GM12801 (cell line): ENCODE measurements around the gene OAS2.

Experiments
- TF ChIP-seq, protein P1 (sequence below): IDR thresholded peaks from one replicate; pipeline ENCODE4 v1.5.1; 2011; ENCODE audit warnings: control low read depth; ENCODE audit not compliant: insufficient read length; ENCODE audit errors: extremely low read depth

The OAS2 gene, protein sequence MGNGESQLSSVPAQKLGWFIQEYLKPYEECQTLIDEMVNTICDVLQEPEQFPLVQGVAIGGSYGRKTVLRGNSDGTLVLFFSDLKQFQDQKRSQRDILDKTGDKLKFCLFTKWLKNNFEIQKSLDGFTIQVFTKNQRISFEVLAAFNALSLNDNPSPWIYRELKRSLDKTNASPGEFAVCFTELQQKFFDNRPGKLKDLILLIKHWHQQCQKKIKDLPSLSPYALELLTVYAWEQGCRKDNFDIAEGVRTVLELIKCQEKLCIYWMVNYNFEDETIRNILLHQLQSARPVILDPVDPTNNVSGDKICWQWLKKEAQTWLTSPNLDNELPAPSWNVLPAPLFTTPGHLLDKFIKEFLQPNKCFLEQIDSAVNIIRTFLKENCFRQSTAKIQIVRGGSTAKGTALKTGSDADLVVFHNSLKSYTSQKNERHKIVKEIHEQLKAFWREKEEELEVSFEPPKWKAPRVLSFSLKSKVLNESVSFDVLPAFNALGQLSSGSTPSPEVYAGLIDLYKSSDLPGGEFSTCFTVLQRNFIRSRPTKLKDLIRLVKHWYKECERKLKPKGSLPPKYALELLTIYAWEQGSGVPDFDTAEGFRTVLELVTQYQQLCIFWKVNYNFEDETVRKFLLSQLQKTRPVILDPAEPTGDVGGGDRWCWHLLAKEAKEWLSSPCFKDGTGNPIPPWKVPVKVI

DNA sequence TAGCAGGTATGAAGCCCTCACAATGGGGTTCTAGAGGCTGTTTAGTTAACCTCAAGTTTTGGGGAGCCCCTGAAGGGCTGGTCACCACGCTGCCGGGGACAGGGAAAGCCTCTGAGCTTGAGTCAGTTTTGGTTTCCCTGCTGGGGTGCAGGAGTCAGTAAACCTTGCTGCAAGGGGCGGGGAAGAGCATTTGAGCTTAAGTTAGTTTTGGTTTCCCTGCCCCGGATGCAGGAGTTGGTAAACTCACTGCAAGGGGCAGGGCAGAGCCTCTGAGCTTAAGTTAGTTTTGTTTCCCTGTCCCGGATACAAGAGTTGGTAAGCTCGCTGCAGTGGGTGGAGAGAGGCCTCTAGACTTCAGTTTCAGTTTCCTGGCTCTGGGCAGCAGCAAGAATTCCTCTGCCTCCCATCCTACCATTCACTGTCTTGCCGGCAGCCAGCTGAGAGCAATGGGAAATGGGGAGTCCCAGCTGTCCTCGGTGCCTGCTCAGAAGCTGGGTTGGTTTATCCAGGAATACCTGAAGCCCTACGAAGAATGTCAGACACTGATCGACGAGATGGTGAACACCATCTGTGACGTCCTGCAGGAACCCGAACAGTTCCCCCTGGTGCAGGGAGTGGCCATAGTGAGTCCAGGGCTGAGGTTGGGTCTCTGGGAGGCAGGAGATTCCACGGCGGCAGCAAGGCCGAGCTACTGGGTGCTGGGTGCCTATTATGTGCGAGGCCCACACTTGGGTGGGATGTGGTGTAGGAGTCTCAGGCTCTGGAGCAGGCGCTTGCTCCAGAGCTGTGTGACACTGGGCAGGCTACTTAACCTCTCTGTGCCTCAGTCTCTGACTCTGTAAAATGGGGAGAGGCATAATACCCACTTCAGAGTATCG lies at the start of gene OAS2:
Gene OAS2, plus strand, starts transcription at position 357 of the 878 bp plus-strand sequence. Its CDS starts 90 bp downstream, at position 447.
- TF ChIP-seq, protein P1, sequence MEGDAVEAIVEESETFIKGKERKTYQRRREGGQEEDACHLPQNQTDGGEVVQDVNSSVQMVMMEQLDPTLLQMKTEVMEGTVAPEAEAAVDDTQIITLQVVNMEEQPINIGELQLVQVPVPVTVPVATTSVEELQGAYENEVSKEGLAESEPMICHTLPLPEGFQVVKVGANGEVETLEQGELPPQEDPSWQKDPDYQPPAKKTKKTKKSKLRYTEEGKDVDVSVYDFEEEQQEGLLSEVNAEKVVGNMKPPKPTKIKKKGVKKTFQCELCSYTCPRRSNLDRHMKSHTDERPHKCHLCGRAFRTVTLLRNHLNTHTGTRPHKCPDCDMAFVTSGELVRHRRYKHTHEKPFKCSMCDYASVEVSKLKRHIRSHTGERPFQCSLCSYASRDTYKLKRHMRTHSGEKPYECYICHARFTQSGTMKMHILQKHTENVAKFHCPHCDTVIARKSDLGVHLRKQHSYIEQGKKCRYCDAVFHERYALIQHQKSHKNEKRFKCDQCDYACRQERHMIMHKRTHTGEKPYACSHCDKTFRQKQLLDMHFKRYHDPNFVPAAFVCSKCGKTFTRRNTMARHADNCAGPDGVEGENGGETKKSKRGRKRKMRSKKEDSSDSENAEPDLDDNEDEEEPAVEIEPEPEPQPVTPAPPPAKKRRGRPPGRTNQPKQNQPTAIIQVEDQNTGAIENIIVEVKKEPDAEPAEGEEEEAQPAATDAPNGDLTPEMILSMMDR = no peak

DNA sequence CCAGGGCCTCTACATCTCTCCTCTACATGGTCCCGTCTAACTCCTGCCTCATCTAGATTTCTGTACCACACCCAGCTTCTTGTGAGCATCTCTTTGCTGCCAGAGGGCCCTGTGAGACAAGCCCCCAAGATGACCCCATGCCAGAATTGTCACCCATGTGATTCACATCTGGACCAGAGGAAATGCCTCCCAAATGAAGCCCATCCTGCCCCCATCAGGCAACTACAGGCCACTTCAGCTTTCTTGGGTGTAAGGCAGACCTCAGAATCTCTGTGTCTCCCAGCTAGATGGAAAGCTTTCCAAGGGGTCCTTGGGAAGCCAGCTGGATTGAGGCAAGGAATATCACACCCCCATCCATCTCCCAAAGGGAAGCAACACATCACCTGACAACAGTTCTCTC lies 49.3 kb upstream of the OAS2 start:
- TF ChIP-seq, protein P1 = no peak

DNA sequence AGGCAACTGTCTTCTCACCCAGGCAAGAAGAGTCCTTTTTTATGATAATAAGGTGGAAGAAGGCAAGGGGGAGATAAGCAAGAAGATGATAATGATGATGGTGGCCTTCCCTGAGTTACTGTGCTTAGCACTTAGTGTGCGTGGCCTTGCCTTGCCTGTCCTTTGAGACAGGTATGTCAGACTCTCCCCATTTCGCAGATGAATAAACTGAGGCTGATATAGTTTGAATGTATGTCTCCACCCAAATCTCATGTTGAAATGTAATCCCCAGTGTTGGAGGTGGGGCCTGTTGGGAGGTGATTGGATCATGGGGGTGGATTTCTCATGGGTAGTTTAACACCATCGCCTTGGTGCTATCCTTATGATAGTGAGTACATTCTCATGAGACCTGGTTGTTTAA lies 48.6 kb upstream of the OAS2 start:
- TF ChIP-seq, protein P1 = no peak

DNA sequence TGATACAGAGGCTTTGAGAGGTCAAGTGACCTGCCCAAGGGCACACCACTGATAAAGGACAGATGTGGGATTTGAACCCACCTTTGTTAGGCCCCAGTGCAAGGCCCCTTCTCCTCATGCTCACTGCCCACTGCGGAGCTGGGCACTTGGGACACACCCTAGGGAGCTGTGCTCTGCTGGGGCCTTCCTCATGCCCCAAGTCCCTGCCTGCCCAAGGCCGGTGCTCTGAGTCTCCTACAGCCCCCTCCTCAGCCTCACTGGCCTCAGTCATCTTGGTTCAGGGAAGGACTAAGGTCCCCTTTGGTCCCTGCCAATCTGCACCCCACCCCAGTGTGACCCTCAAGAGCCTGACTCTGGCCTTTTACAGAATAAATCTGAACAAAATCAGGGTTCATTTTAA lies 48.0 kb upstream of the OAS2 start:
- TF ChIP-seq, protein P1 = no peak

DNA sequence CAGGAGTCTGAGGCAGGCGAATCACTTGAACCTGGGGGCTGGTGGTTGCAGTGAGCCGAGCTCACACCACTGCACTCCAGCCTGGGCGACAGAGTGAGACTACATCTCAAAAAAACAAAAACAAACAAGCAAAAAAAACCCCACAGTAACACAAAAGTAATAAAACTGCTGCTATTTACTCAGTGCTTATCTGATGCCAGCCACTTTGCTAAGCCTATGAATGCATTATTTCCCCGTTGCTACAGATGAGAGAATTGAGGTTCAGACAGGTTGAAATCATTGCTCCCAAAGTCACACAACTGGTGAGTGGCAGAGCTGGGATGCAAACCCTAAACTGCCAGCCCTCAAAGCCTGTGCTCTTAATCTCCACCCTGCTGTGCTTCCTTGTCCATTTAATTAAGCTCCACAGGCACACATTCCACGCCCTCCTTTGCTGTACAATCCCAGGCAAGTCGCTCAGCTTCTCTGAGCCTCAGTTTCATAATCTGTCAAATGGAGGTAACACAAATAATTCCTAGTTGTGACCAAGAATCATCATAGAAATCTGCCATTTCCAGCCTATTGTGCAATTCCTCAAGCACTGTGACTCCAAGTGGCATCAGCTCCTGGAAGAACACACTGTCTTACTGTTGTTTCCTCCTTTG lies 45.7 kb upstream of the OAS2 start:
- TF ChIP-seq, protein P1 = no peak

DNA sequence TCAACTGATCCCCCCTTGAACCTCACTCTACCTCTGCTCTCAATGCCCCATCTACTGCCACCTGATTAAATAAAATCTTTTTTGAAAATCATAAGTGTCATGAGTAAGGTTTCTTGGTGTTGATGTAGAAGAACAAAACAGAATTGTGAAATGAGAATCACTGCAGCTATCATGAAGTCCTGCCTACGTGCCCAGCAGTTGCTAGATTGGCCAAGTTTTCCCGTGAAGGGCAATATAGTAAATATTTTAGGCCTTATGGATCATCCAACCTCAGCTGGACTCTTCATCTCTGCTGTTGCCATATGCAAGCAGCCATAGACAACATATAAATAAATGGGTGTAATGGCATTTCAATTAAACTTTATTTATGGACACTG lies 45.2 kb upstream of the OAS2 start:
- TF ChIP-seq, protein P1 = no peak
